K562 (cell line): ENCODE data around the gene TINCR. TPM values are rescaled to one million over a fixed set of nuclear protein-coding genes. Genes with fewer than 3 reads are reported as not detected.
A peak's percentile ranks its signal among the peaks of the same experiment; 100 is the strongest.

Experiments used
- ATAC-seq: fragments of 200-7000 bp; cut with Tn5 transposase; 3 replicates; pipeline ENCODE4 v1.9.1; 2020; ENCODE audit warnings: moderate library complexity
- BruUV-seq: library from RNA; stranded (reverse); fragments of 400-500 nt; replicated peaks from 2 replicates; lab custom pipeline; 2021; lab: Mats Ljungman, UMichigan
- CTCF ChIA-PET: fragments of 300-600 bp; formaldehyde crosslinking; extraction: SDS; loops from one replicate; lab custom pipeline; 2021; ENCODE audit warnings: low intra/inter-chr PET ratio; lab: Yijun Ruan, JAX
- POLR2A ChIA-PET: fragments of 300-600, 350-650 bp; sonication (Branson Sonifier 250); formaldehyde crosslinking; extraction: SDS; loops from one replicate; lab custom pipeline; 2021; ENCODE audit warnings: antibody characterized with exemption, inconsistent platforms; lab: Yijun Ruan, JAX
- DNase-seq, 4 experiments: peaks; one replicate each; pipeline versions ENCODE4 v3.0.0 to v3.0.0-alpha.2; 2011 to 2018; ENCODE audit warnings: low spot score in 3 of 4, mixed read lengths in 3 of 4; ENCODE audit errors: extremely low read depth in 1 of 4
- FAIRE-seq: peaks from 2 replicates; lab custom pipeline; 2011; peaks lifted over from hg19 to GRCh38; lab: Jason Lieb, UNC
- H2AFZ ChIP-seq: 2 replicates; pipeline ENCODE4 v1.6.0; 2011; ENCODE audit warnings: low read depth, low read length, control low read depth, inconsistent platforms
- H3K27ac ChIP-seq: fragments of 200-600 bp; 3 replicates; pipeline ENCODE4 v1.8.0; 2011; ENCODE audit warnings: low read depth, mild to moderate bottlenecking, control low read depth, inconsistent platforms, low read length, moderate library complexity, mixed read lengths; ENCODE audit errors: extremely low read depth
- H3K27me3 ChIP-seq, 2 experiments: fragments of 300-600 bp in 1 of 2; 2 replicates in 1 of 2; 3 replicates in 1 of 2; pipeline versions ENCODE4 v1.6.0 to v1.8.0; 2011; ENCODE audit warnings: inconsistent platforms in 2 of 2, low read length in 2 of 2, mild to moderate bottlenecking in 1 of 2, mixed read lengths in 1 of 2, moderate library complexity in 1 of 2; ENCODE audit not compliant: control insufficient read depth in 2 of 2, insufficient read depth in 2 of 2
- H3K36me3 ChIP-seq: fragments of 300-600 bp; 3 replicates; pipeline ENCODE4 v1.8.0; 2011; ENCODE audit warnings: mild to moderate bottlenecking, low read length, inconsistent platforms; ENCODE audit not compliant: control insufficient read depth, insufficient read depth
- H3K4me1 ChIP-seq, 2 experiments: fragments of 200-600 bp in 1 of 2; replicated peaks in 1 of 2; 2 replicates in 1 of 2; 3 replicates in 1 of 2; pipeline versions ENCODE4 v1.5.1 to v1.8.0; 2011; ENCODE audit warnings: inconsistent platforms in 2 of 2, low read length in 2 of 2, mild to moderate bottlenecking in 1 of 2, mixed read lengths in 1 of 2, moderate library complexity in 1 of 2; ENCODE audit not compliant: control insufficient read depth in 2 of 2, insufficient read depth in 2 of 2
- H3K4me2 ChIP-seq: 2 replicates; pipeline ENCODE4 v1.6.1; 2011; ENCODE audit warnings: low read length, control low read depth, inconsistent platforms, mixed read lengths; ENCODE audit not compliant: insufficient read depth
- H3K4me3 ChIP-seq: fragments of 200-600 bp; sonication (generic), shearing (Covaris generic); 2 replicates; pipeline ENCODE4 v1.5.1; 2016; ENCODE audit warnings: control low read depth, inconsistent platforms
- H3K79me2 ChIP-seq: fragments of 200-600 bp; 3 replicates; pipeline ENCODE4 v1.8.0; 2011; ENCODE audit warnings: low read length, inconsistent platforms; ENCODE audit not compliant: control insufficient read depth, insufficient read depth
- H3K9ac ChIP-seq, 2 experiments: 2 replicates each; pipeline versions ENCODE4 v1.6.0 to v1.6.1; 2011; ENCODE audit warnings: low read depth in 2 of 2, low read length in 2 of 2, control low read depth in 1 of 2, inconsistent platforms in 1 of 2, mild to moderate bottlenecking in 1 of 2, mixed read lengths in 1 of 2; ENCODE audit not compliant: insufficient read depth in 1 of 2
- H3K9me1 ChIP-seq: one replicate; pipeline ENCODE4 v1.6.0; 2011; ENCODE audit warnings: inconsistent platforms, mild to moderate bottlenecking, low read length, moderate library complexity; ENCODE audit not compliant: control insufficient read depth, insufficient read depth
- H3K9me3 ChIP-seq: replicated peaks from 2 replicates; pipeline ENCODE4 v1.5.1; 2011; ENCODE audit warnings: low read depth, low read length, inconsistent platforms; ENCODE audit not compliant: control insufficient read depth, insufficient read depth
- H4K20me1 ChIP-seq: replicated peaks from 2 replicates; pipeline ENCODE4 v1.6.1; 2011; ENCODE audit warnings: low read length, inconsistent platforms, mixed read lengths; ENCODE audit not compliant: control insufficient read depth, insufficient read depth
- CSDE1 ChIP-seq, 2 experiments: fragments of 450-650 bp; IDR thresholded peaks; 2 replicates each; pipeline ENCODE4 v1.6.1; 2016; ENCODE audit warnings: mild to moderate bottlenecking in 1 of 2
- HDAC1 ChIP-seq, 2 experiments: fragments of 450-650 bp; IDR thresholded peaks; 2 replicates each; pipeline ENCODE4 v1.6.1; 2016 to 2017; ENCODE audit warnings: inconsistent platforms in 1 of 2, mild to moderate bottlenecking in 1 of 2, moderate library complexity in 1 of 2
- KDM1A ChIP-seq, 2 experiments: fragments of 450-650 bp; IDR thresholded peaks; 2 replicates each; pipeline ENCODE4 v1.6.1; 2016; ENCODE audit warnings: mild to moderate bottlenecking in 2 of 2
- LARP7 ChIP-seq: fragments of 450-650 bp; IDR thresholded peaks from 2 replicates; pipeline ENCODE4 v1.6.1; 2016
- POLR2H ChIP-seq: IDR thresholded peaks from 2 replicates; pipeline ENCODE4 v1.6.1; 2016; ENCODE audit warnings: missing genetic modification characterization, low read depth, mild to moderate bottlenecking, control low read depth, missing compliant biosample characterization, moderate library complexity
- PRMT5 ChIP-seq: sonication (generic); formaldehyde crosslinking; IDR thresholded peaks from 2 replicates; pipeline ENCODE4 v1.5.0; 2020; ENCODE audit warnings: missing genetic modification reagents
- RBFOX2 ChIP-seq: fragments of 200-400 bp; formaldehyde crosslinking; IDR thresholded peaks from 2 replicates; pipeline ENCODE4 v1.6.1; 2017; ENCODE audit warnings: low read depth, mild to moderate bottlenecking, low read length, moderate library complexity
- RBM22 ChIP-seq: fragments of 200-400 bp; formaldehyde crosslinking; IDR thresholded peaks from 2 replicates; pipeline ENCODE4 v1.6.1; 2018; ENCODE audit warnings: low read length, low read depth; ENCODE audit not compliant: poor library complexity, severe bottlenecking
- SNAPC5 ChIP-seq: fragments of 250-450 bp; sonication (Bioruptor Pico); IDR thresholded peaks from 2 replicates; pipeline ENCODE4 v1.8.0; 2021; ENCODE audit warnings: moderate library complexity, mild to moderate bottlenecking, inconsistent platforms
- TGIF2 ChIP-seq: sonication (generic); formaldehyde crosslinking; IDR thresholded peaks from 2 replicates; pipeline ENCODE4 v1.8.1; 2022; ENCODE audit warnings: mild to moderate bottlenecking, missing genetic modification reagents, moderate library complexity
- THAP7 ChIP-seq: fragments of 250-450 bp; sonication (Bioruptor Pico); IDR thresholded peaks from 2 replicates; pipeline ENCODE4 v1.5.0; 2021
- TRIM24 ChIP-seq, 2 experiments: fragments of 450-650 bp; IDR thresholded peaks; 2 replicates each; pipeline ENCODE4 v1.6.1; 2016
- ZBTB33 ChIP-seq: sonication (generic); formaldehyde crosslinking; IDR thresholded peaks from 2 replicates; pipeline ENCODE4 v1.8.1; 2023; ENCODE audit warnings: mild to moderate bottlenecking, missing genetic modification reagents
- ZNF197 ChIP-seq: fragments of 200-800 bp; sonication (Bioruptor generic); IDR thresholded peaks from 2 replicates; pipeline ENCODE4 v1.6.1; 2016; ENCODE audit warnings: low read depth, missing genetic modification characterization, missing compliant biosample characterization
- ZNF347 ChIP-seq: fragments of 450-650 bp; formaldehyde crosslinking; IDR thresholded peaks from 2 replicates; pipeline ENCODE4 v1.4.0; 2020; ENCODE audit warnings: low read depth, mild to moderate bottlenecking, moderate library complexity
- ZNF57 ChIP-seq: fragments of 450-650 bp; formaldehyde crosslinking; IDR thresholded peaks from 2 replicates; pipeline ENCODE4 v1.4.0; 2020; ENCODE audit warnings: mild to moderate bottlenecking, moderate library complexity
- ZNF589 ChIP-seq: fragments of 200-800 bp; sonication (Bioruptor generic); IDR thresholded peaks from 2 replicates; pipeline ENCODE4 v1.6.1; 2016; ENCODE audit warnings: low read depth, missing genetic modification characterization, missing compliant biosample characterization
- ZNF778 ChIP-seq: fragments of 450-650 bp; formaldehyde crosslinking; IDR thresholded peaks from 2 replicates; pipeline ENCODE4 v1.4.0; 2020; ENCODE audit warnings: mild to moderate bottlenecking, moderate library complexity
- WGBS: fragments of 100-300 bp; shearing (Covaris generic); methylation state at CpG from one replicate; pipeline ENCODE4 v1.1.6; 2016; ENCODE audit warnings: low coverage, mixed read lengths; ENCODE audit not compliant: insufficient coverage; ENCODE audit errors: missing lambda C conversion rate; 5-methylcytosine and 5-hydroxymethylcytosine counted together
- in situ Hi-C: fragments of 300-500 bp; cut with MboI; formaldehyde crosslinking; loops from 4 replicates; pipeline ENCODE4 v1.15.0; 2018; ENCODE audit warnings: inconsistent platforms, mixed read lengths
- intact Hi-C: fragments of 100-400 bp; cut with micrococcal nuclease; formaldehyde crosslinking; loops from 2 replicates; pipeline ENCODE4 v1.14.2; 2022
- polyA plus RNA-seq, 8 experiments: library from polyadenylated mRNA; depleted of rRNA in 4 of 8; stranded (reverse) in 5 of 8; unstranded in 3 of 8; fragments of >200 nt; fragmentation: Nextera tagmentation in 2 of 8; fragmentation: Illumina TruSeq in 1 of 8; extraction: Ambion mirVana in 2 of 8; extraction: Trizol in 1 of 8; gene quantifications; 2 replicates each; pipeline versions ENCODE4 v1.2.1 to v1.2.3, GENCODE V29; 2011 to 2014; ENCODE audit warnings: inconsistent platforms in 1 of 8, missing spikeins in 1 of 8
- total RNA-seq, 7 experiments: library from RNA; depleted of rRNA in 6 of 7; stranded (reverse); fragments of >200 nt in 6 of 7; fragmentation: Illumina TruSeq in 2 of 7; extraction: Trizol in 2 of 7; gene quantifications; 2 replicates each; pipeline versions ENCODE4 v1.2.1 to v1.2.3, GENCODE V29; 2011 to 2021; ENCODE audit warnings: low replicate concordance in 1 of 7
- TF ChIP-seq, protein P1 (sequence below): fragments of 250-450 bp; sonication (Bioruptor Pico); IDR thresholded peaks from 2 replicates; pipeline ENCODE4 v1.4.0; 2020; ENCODE audit warnings: mild to moderate bottlenecking

TINCR gene
- total and polyA plus RNA-seq, 9 of the 15 experiments (the other 6 are each of a cell fraction or from before 2014, with no cell fraction given) = 0.03 to 0.24 (median 0.09) TPM; not detected in 1

GRCh38 chr19:5593343-5594255 lies 25.8 kb upstream of the TINCR start:
- no peaks in the 10 kb centered on the region for H3K9me3 ChIP-seq
- no peak overlapping the region for H3K4me2 ChIP-seq
- H2AFZ ChIP-seq = no peak overlapping the region
- 0 out of 3 replicates have a peak, but pooled peaks cover 4% of the 10 kb centered on the region for H3K79me2 ChIP-seq
- WGBS = 97% methylated on average over 30 of the region's 67 CpGs
- ChIA-PET POLR2A (interaction anchor here (0.6 to 2.0 kb wide), 5 partner anchors 10 to 677 kb away, joined by 3 to 7 read pairs (median 5); no protein-coding TSS in a partner anchor), CTCF (no interaction called here)
- no peak overlapping the region for H3K9ac ChIP-seq
- in situ Hi-C loops = no loop called here
- no peak overlapping the region for H3K27ac ChIP-seq
- intact Hi-C loops = no loop called here
- BruUV-seq = no TSS peak
- H3K9me1 ChIP-seq = no peaks in the 10 kb centered on the region
- no peaks in the 10 kb centered on the region; the same call in 1 of the 2 replicates for H4K20me1 ChIP-seq
- DNase-seq (peak in 2 of 4 experiments; percentile 37), ATAC-seq (no peak), FAIRE-seq (no peak)
- no peaks in the 10 kb centered on the region for H3K27me3 ChIP-seq
- H3K4me3 ChIP-seq = no peak overlapping the region
- peaks cover 98% of the 10 kb centered on the region for H3K36me3 ChIP-seq
- peaks cover 0 to 19% of the 10 kb centered on the region in 2 experiments; a peak in 1 of 5 replicates for H3K4me1 ChIP-seq
- TF ChIP-seq KDM1A (IDR thresholded peaks at IDR 0.05) = no peak
- peak; percentile 94 for TF ChIP-seq ZBTB33 (CRISPR knock-in tag)
- TF ChIP-seq THAP7 (CRISPR knock-in tag) = no peak
- TF ChIP-seq ZNF57 (CRISPR knock-in tag) = no peak
- TF ChIP-seq RBM22 = peak; percentile 61
- TF ChIP-seq, protein P1, sequence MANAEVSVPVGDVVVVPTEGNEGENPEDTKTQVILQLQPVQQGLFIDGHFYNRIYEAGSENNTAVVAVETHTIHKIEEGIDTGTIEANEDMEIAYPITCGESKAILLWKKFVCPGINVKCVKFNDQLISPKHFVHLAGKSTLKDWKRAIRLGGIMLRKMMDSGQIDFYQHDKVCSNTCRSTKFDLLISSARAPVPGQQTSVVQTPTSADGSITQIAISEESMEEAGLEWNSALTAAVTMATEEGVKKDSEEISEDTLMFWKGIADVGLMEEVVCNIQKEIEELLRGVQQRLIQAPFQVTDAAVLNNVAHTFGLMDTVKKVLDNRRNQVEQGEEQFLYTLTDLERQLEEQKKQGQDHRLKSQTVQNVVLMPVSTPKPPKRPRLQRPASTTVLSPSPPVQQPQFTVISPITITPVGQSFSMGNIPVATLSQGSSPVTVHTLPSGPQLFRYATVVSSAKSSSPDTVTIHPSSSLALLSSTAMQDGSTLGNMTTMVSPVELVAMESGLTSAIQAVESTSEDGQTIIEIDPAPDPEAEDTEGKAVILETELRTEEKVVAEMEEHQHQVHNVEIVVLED = no peak
- no peak for TF ChIP-seq SNAPC5 (CRISPR knock-in tag)
- no peak for TF ChIP-seq ZNF778
- TF ChIP-seq PRMT5 (CRISPR knock-in tag) = no peak
- no peak for TF ChIP-seq TGIF2
- TF ChIP-seq LARP7 = no peak
- TF ChIP-seq RBFOX2 = peak; percentile 45
- TF ChIP-seq POLR2H = no peak
- no peak for TF ChIP-seq ZNF589 (CRISPR knock-in tag)
- no peak for TF ChIP-seq ZNF347 (CRISPR knock-in tag)
- TF ChIP-seq CSDE1 (IDR thresholded peaks at IDR 0.05) = no peak
- TF ChIP-seq HDAC1 (IDR thresholded peaks at IDR 0.05) = no peak
- no peak for TF ChIP-seq TRIM24 (IDR thresholded peaks at IDR 0.05)
- TF ChIP-seq ZNF197 (CRISPR knock-in tag) = no peak
